AG08395 (cell line): ENCODE data around the gene TRIM56.
"Not testable (repeated sequence)": the region's sequence is repeated elsewhere in the genome, so short reads cannot be mapped to it uniquely, and the experiment has no call there.

Source experiments
- DNase-seq: peaks from one replicate; pipeline ENCODE4 v3.0.0; 2012; ENCODE audit warnings: mixed read lengths, low spot score

Gene TRIM56

GRCh38 chr7:101089876-101090275, 4.6 kb downstream of the TRIM56 start:
- DNase-seq: no peak

- DNase-seq: not testable (repeated sequence)
Observed at GRCh38 chr7:101092266-101092905, 7.1 kb downstream of the TRIM56 start.

DNA sequence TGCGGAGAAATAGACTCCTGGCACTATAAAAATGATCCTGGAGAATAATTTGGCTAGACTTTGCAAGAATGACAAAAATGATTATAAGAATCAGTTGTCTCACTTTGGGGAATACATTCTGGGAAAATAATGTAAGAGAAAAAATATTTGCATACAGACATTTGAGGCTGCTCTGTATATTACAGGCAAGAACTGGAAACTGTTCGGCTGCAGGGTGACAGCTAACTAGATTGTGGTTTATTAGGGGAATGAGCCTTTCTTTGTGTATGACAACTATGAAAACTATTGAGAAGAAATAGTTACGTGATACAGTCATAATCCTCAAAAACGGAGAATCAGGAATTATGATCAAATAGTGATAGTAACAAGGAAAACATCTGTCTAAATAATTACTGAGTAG, 8.6 kb downstream of the TRIM56 start:
- DNase-seq: peak; percentile 81

- no peak for DNase-seq
Observed at GRCh38 chr7:101094376-101094775, 9.1 kb downstream of the TRIM56 start.

DNA sequence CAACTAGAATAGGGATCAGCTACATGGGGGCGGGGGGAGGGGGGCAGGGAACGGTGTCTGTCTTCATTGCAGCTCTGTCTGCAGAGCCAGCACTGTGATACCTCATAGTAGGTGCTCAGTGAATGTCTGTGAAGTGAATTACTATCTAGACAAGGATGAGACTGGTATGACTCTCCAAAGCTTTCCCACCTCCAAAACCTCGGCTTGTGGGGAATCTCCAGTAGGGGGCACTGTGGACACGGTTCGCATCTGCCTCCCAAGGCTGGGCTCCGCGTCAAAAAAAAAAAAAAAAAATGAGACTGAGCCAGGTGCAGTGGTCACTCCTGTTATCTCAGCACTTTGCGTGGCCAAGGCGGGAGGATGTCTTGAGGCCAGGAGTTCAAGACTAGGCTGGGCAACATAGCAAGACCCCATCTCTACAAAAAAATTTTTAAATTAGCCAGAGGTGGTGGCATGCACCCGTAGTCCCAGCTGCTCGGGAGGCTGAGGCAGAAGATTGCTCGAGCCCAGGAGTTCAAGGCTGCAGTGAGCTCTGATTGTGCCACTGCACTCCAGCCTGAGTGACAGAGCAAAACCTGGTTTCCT, 9.6 kb downstream of the TRIM56 start:
- DNase-seq: peak; percentile 61

GRCh38 chr7:101096331-101096956, 11.2 kb downstream of the TRIM56 start:
- DNase-seq: no peak

GRCh38 chr7:101096957-101097347, 11.7 kb downstream of the TRIM56 start:
- DNase-seq: no peak

- DNase-seq: no peak
Observed at GRCh38 chr7:101097561-101097960, 12.3 kb downstream of the TRIM56 start.

- peak; percentile 97 for DNase-seq
Observed at GRCh38 chr7:101099969-101100781, 14.9 kb downstream of the TRIM56 start.

- no peak for DNase-seq
Observed at GRCh38 chr7:101100858-101101847, 15.9 kb downstream of the TRIM56 start.

DNA sequence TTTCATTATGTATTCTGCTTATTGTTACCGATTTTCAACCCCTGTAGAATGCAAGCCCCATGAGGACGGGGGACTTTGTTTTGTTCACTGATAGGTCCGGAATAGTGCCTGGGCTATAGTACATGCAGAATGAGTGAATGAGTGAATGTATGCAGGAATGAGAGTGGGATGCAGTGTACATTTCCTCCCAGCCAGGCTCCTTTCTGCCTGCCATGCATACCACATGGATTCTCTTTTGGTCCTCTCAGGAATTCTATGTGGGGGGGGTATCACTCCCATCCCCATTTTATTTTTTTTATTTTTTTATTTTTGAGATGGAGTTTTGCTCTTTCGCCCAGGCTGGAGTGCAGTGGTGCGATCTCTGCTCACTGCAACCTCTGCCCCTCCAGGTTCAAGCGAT, 16.7 kb downstream of the TRIM56 start:
- DNase-seq: no peak

DNA sequence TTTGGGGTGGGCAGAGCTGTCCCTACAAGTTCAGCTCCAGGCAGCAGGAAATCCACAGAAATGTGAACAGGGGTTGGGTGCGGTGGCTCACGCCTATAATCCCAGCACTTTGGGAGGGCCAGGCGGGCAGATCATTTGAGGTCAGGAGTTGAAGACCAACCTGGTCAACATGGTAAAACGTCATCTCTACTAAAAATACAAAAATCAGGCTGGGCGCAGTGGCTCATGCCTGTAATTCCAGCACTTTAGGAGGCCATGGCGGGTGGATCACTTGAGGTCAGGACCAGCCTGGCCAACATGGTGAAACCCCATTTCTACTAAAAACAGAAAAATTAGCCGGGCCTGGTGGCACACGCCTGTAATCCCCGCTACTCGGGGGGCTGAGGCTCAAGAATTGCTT, 18.4 kb downstream of the TRIM56 start:
- not testable (repeated sequence) for DNase-seq

- DNase-seq: peak; percentile 31
Observed at GRCh38 chr7:101104193-101104713, 19.0 kb downstream of the TRIM56 start.

GRCh38 chr7:101104799-101105198, 19.5 kb downstream of the TRIM56 start:
- DNase-seq: no peak

DNA sequence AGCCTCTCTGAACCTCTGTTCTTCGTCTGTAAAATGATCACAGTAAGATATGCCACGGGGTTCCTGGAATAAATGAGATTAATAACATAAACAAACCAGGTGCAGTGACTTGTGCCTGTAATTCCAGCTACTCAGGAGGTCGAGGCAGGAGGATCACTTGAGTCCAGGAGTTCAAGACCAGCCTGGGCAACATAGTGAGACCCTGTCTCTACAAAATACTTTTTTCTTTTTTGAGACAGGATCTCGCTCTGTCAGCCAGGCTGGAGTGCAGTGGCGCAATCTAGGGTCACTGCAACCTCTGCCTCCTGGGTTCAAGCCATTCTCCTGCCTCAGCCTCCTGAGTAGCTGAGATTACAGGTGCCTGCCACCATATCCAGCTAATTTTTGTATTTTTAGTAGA, 20.0 kb downstream of the TRIM56 start:
- not testable (repeated sequence) for DNase-seq

DNA sequence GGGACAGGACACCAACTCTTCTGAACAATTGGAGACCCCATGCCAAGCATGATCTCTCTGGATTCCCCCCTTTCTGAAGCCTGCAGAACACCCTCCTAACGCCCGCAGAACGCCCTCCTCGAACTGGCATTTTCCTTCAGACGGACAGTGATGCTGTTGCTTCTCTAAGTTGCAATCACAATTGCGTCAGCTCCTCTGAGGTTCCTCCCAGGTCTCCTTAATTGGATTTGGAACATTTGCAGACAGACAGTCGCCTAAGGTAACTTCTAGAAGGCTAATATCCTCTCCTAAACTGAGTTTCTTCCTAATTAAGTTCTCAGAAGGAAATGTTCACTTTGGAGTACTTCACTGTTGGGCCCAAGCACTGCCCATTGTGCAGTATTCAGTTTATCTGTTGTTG, 21.1 kb downstream of the TRIM56 start:
- DNase-seq: no peak

- peak; percentile 64 for DNase-seq
Observed at GRCh38 chr7:101108330-101108857, 23.1 kb downstream of the TRIM56 start.

GRCh38 chr7:101108961-101109360, 23.7 kb downstream of the TRIM56 start:
- DNase-seq: peak; percentile 22

DNA sequence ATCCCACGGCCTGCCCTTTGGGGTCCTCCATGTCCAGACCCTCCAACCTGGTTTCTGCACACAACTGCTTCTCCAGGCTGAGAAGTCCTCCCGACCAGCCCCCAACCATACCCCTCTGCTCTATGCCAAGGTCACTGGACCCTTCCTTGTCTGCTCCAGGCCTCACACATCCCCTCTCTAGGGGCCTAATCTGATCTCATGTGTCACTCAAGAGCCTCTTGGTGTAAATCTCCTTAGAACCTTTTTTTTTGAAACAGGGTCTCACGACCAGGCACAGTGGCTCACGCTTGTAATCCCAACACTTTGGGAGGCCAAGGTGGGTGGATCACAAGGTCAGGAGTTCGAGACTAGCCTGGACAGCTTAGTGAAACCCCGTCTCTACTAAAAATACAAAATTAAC, 24.1 kb downstream of the TRIM56 start:
- no peak for DNase-seq

DNA sequence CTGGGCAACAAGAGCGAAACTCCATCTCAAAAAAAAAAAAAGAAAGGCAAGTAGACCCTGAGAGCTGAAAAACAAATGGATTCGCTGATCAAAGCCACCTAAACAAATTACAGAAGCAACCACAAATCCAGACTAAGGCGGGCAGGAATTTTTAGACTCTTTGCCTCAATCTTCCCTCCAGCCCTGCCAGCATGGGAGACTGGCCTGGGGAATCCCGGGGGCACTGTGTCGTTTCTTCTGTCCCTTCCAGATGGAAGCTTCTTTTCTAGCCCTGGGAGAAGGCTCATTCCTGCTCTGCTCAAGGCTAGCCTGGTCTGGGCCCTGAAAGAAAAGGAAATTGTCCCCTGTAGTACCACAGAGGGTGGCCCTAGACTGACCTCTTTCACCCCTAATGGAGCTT, 26.0 kb downstream of the TRIM56 start:
- no peak for DNase-seq

DNA sequence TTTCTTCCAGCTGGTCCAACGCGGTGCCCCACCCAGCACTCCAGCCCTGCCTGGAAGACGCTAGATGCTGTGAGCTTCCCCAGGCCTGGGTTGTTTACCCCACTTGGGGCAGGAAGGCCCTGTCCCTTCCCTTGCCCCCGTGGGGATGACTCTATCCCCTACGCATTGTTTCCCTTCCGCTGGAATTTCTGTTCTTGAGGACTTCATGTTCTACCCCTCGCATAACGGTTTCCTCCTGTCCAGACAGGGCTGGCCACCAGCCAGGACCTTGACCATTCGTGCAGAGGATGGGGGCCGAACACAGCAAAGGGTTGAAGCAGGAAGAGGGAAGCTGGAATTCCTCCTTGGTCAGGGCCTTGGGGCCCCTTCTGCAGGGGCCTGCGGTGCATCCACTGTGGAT, 27.0 kb downstream of the TRIM56 start:
- DNase-seq: no peak
